Liver (tissue), 9 donors: Measurements from ENCODE around the gene CITED4. TPM values are rescaled to one million over a fixed set of nuclear protein-coding genes. Genes with fewer than 3 reads are reported as not detected.

Source experiments
- DNase-seq: peaks from one replicate; pipeline ENCODE4 v3.0.0-alpha.2; 2017; ENCODE audit warnings: low spot score
- H3K27ac ChIP-seq, 2 donors: one replicate each; pipeline ENCODE4 v1.7.0; 2013; ENCODE audit warnings: inconsistent platforms in 2 of 2, low read length in 2 of 2, control low read depth in 1 of 2, low read depth in 1 of 2, mild to moderate bottlenecking in 1 of 2
- H3K27me3 ChIP-seq, 4 donors: one replicate each; pipeline versions ENCODE4 v1.6.1 to v1.7.0; 2013; ENCODE audit warnings: low read length in 3 of 4, inconsistent platforms in 1 of 4, mild to moderate bottlenecking in 1 of 4, moderate library complexity in 1 of 4; ENCODE audit not compliant: control insufficient read depth in 4 of 4, insufficient read depth in 4 of 4
- H3K36me3 ChIP-seq, 4 donors: one replicate each; pipeline versions ENCODE4 v1.6.1 to v1.7.0; 2013; ENCODE audit warnings: low read length in 3 of 4, mild to moderate bottlenecking in 3 of 4, low read depth in 1 of 4, moderate library complexity in 1 of 4; ENCODE audit not compliant: control insufficient read depth in 4 of 4, insufficient read depth in 3 of 4
- H3K4me1 ChIP-seq, 4 donors: one replicate each; pipeline versions ENCODE4 v1.6.1 to v1.7.0; 2013; ENCODE audit warnings: low read length in 3 of 4, mild to moderate bottlenecking in 3 of 4, moderate library complexity in 1 of 4; ENCODE audit not compliant: control insufficient read depth in 4 of 4, insufficient read depth in 4 of 4
- H3K4me3 ChIP-seq, 3 donors: one replicate each; pipeline versions ENCODE4 v1.6.1 to v1.7.0; 2013; ENCODE audit warnings: low read length in 3 of 3, control low read depth in 1 of 3, low read depth in 1 of 3, mild to moderate bottlenecking in 1 of 3
- H3K9ac ChIP-seq, 2 donors: one replicate each; pipeline ENCODE4 v1.7.0; 2013; ENCODE audit warnings: low read length in 2 of 2, mild to moderate bottlenecking in 2 of 2, moderate library complexity in 2 of 2, control low read depth in 1 of 2, low read depth in 1 of 2
- H3K9me3 ChIP-seq, 4 donors: one replicate each; pipeline versions ENCODE4 v1.6.1 to v1.7.0; 2013; ENCODE audit warnings: low read length in 3 of 4; ENCODE audit not compliant: control insufficient read depth in 4 of 4
- ATF3 ChIP-seq: IDR thresholded peaks from 2 replicates; pipeline ENCODE4 v1.6.1; 2016; ENCODE audit warnings: antibody characterized with exemption
- CTCF ChIP-seq: fragments of 150-350 bp; IDR thresholded peaks from 2 replicates; pipeline ENCODE4 v1.5.1; 2017; ENCODE audit warnings: improper control_type of control experiment, low read depth, low read length; ENCODE audit not compliant: missing input control
- EGR1 ChIP-seq, 2 donors: IDR thresholded peaks; 2 replicates each; pipeline ENCODE4 v1.6.1; 2016 to 2018; ENCODE audit warnings: antibody characterized with exemption in 2 of 2, low read depth in 2 of 2
- FOXA1 ChIP-seq: IDR thresholded peaks from 2 replicates; pipeline ENCODE4 v1.6.1; 2016; ENCODE audit warnings: antibody characterized with exemption
- FOXA2 ChIP-seq: IDR thresholded peaks from 2 replicates; pipeline ENCODE4 v1.6.1; 2016; ENCODE audit warnings: antibody characterized with exemption
- GABPA ChIP-seq, 2 donors: IDR thresholded peaks in 1 of 2; conservative IDR thresholded peaks in 1 of 2; 2 replicates each; pipeline ENCODE4 v1.6.1; 2016; ENCODE audit warnings: antibody characterized with exemption in 2 of 2, mild to moderate bottlenecking in 1 of 2, moderate library complexity in 1 of 2
- HNF4A ChIP-seq, 2 donors: conservative IDR thresholded peaks; 2 replicates each; pipeline ENCODE4 v1.6.1; 2016; ENCODE audit warnings: antibody characterized with exemption in 2 of 2, mild to moderate bottlenecking in 2 of 2
- HNF4G ChIP-seq: IDR thresholded peaks from 2 replicates; pipeline ENCODE4 v1.6.1; 2016; ENCODE audit warnings: antibody characterized with exemption
- JUND ChIP-seq, 2 donors: IDR thresholded peaks; 2 replicates each; pipeline ENCODE4 v1.6.1; 2016; ENCODE audit warnings: antibody characterized with exemption in 2 of 2
- MAX ChIP-seq: IDR thresholded peaks from 2 replicates; pipeline ENCODE4 v1.6.1; 2016; ENCODE audit warnings: antibody characterized with exemption
- NR2F2 ChIP-seq: IDR thresholded peaks from 2 replicates; pipeline ENCODE4 v1.6.1; 2016; ENCODE audit warnings: antibody characterized with exemption
- RAD21 ChIP-seq, 2 donors: IDR thresholded peaks; 2 replicates each; pipeline ENCODE4 v1.6.1; 2016; ENCODE audit warnings: antibody characterized with exemption in 2 of 2, mild to moderate bottlenecking in 2 of 2
- REST ChIP-seq: IDR thresholded peaks from 2 replicates; pipeline ENCODE4 v1.6.1; 2016; ENCODE audit warnings: antibody characterized with exemption, mild to moderate bottlenecking
- SP1 ChIP-seq: IDR thresholded peaks from 2 replicates; pipeline ENCODE4 v1.6.1; 2018; ENCODE audit warnings: antibody characterized with exemption, mild to moderate bottlenecking
- TAF1 ChIP-seq: conservative IDR thresholded peaks from 2 replicates; pipeline ENCODE4 v1.6.1; 2016; ENCODE audit warnings: antibody characterized with exemption, mild to moderate bottlenecking
- YY1 ChIP-seq: IDR thresholded peaks from 2 replicates; pipeline ENCODE4 v1.6.1; 2016; ENCODE audit warnings: antibody characterized with exemption, mild to moderate bottlenecking
- ZBTB33 ChIP-seq: IDR thresholded peaks from 2 replicates; pipeline ENCODE4 v1.6.1; 2016; ENCODE audit warnings: antibody characterized with exemption
- WGBS: extraction: QIAGEN DNeasy Blood & Tissue Kit; methylation state at CpG from one replicate; pipeline ENCODE4 v1.1.7; 2013; 5-methylcytosine and 5-hydroxymethylcytosine counted together
- polyA plus RNA-seq, 2 donors: library from polyadenylated mRNA; stranded (reverse) in 1 of 2; unstranded in 1 of 2; fragments of 200-250 nt in 1 of 2; fragments of >200 nt in 1 of 2; fragmentation: Nextera tagmentation in 1 of 2; extraction: Ambion mirVana in 1 of 2; gene quantifications; one replicate each; pipeline versions ENCODE4 v1.2.1 to v1.2.3, GENCODE V29; 2013 to 2015
- total RNA-seq, 2 donors: library from RNA; depleted of rRNA; stranded (reverse); fragments of >200 nt; gene quantifications; one replicate each; pipeline ENCODE4 v1.2.3, GENCODE V29; 2014
- donor health status: healthy.
- donor health status: healthy.
- donor health status: healthy.
- donor health status: healthy.
- donor health status: healthy.

The CITED4 gene
- total and polyA plus RNA-seq, 4 donors = 1.4 to 9.9 (median 5.2) TPM

- Histone ChIP-seq H3K9ac (no peak overlapping the region), H3K27ac (no peak overlapping the region), H3K4me3 (no peak overlapping the region), H3K4me1 (peaks cover 0 to 17% (median 17%) of the 10 kb centered on the region in 4 donors), H3K27me3 (no peaks in the 10 kb centered on the region), H3K9me3 (no peaks in the 10 kb centered on the region), H3K36me3 (no peaks in the 10 kb centered on the region)
- 87% methylated on average over 13 of the region's 13 CpGs for WGBS
- TF ChIP-seq NR2F2 (no peak), YY1 (no peak), HNF4A (conservative IDR thresholded peaks at IDR 0.05) (no peak), HNF4G (no peak), EGR1 (IDR thresholded peaks at IDR 0.05; ENCODE audit: low read depth in 2 of 2) (no peak), REST (no peak), RAD21 (IDR thresholded peaks at IDR 0.05) (no peak), FOXA1 (no peak), TAF1 (no peak), CTCF (no peak), MAX (no peak), SP1 (no peak), ZBTB33 (no peak), GABPA (IDR thresholded peaks at IDR 0.05 in 1 of 2, conservative IDR thresholded peaks at IDR 0.05 in 1 of 2) (no peak), JUND (IDR thresholded peaks at IDR 0.05) (no peak), FOXA2 (no peak)
- DNase-seq = no peak
These were observed 8.9 kb downstream of the CITED4 start for GRCh38 chr1:40853113-40853884.

GRCh38 chr1:40851643-40852042 lies 10.5 kb downstream of the CITED4 start:
- DNase-seq = no peak
- Histone ChIP-seq H3K9me3 (no peaks in the 10 kb centered on the region), H3K27ac (no peak overlapping the region), H3K4me3 (no peak overlapping the region), H3K27me3 (no peaks in the 10 kb centered on the region), H3K4me1 (peaks cover 0 to 17% (median 17%) of the 10 kb centered on the region in 4 donors), H3K9ac (no peak overlapping the region), H3K36me3 (no peaks in the 10 kb centered on the region)
- TF ChIP-seq MAX (no peak), RAD21 (IDR thresholded peaks at IDR 0.05) (no peak), ATF3 (no peak), JUND (IDR thresholded peaks at IDR 0.05) (no peak), TAF1 (no peak)
- WGBS = 92% methylated on average over 6 of the region's 6 CpGs
